CD4-positive, CD25-positive, alpha-beta regulatory T cell (primary cell): ENCODE data around the gene STOML2. TPM values are rescaled to one million over a fixed set of nuclear protein-coding genes. Genes with fewer than 3 reads are reported as not detected.
A peak's percentile ranks its signal among the peaks of the same experiment; 100 is the strongest.

Source experiments
- ATAC-seq, 2 donors: fragments of 150-1000 bp; cut with Tn5 transposase; one replicate each; pipeline ENCODE4 v1.10.0; 2021; ENCODE audit warnings: low read depth in 2 of 2, moderate number of reproducible peaks in 2 of 2, moderate library complexity in 1 of 2
- DNase-seq, 3 donors: peaks; one replicate each; pipeline versions ENCODE4 v3.0.0 to v3.0.0-alpha.2; 2012 to 2022; ENCODE audit warnings: mixed read lengths in 1 of 3
- H3K27ac ChIP-seq: one replicate; pipeline ENCODE4 v1.7.0; 2013; ENCODE audit warnings: mild to moderate bottlenecking, low read length; ENCODE audit not compliant: insufficient read depth, poor library complexity, severe bottlenecking
- H3K27me3 ChIP-seq: one replicate; pipeline ENCODE4 v1.7.0; 2013; ENCODE audit warnings: low read length; ENCODE audit not compliant: control insufficient read depth, insufficient read depth
- H3K36me3 ChIP-seq: one replicate; pipeline ENCODE4 v1.7.0; 2013; ENCODE audit warnings: mild to moderate bottlenecking, low read length, moderate library complexity; ENCODE audit not compliant: control insufficient read depth, insufficient read depth
- H3K4me1 ChIP-seq: 2 replicates; pipeline ENCODE4 v1.7.0; 2013; ENCODE audit warnings: mild to moderate bottlenecking, low read length; ENCODE audit not compliant: insufficient read depth, control insufficient read depth, poor library complexity, severe bottlenecking
- H3K4me3 ChIP-seq: one replicate; pipeline ENCODE4 v1.7.0; 2013; ENCODE audit warnings: low read depth, mild to moderate bottlenecking, low read length, moderate library complexity
- H3K9me3 ChIP-seq, 2 experiments: 1 replicate in 1 of 2; 2 replicates in 1 of 2; pipeline ENCODE4 v1.7.0; 2013; ENCODE audit warnings: low read length in 2 of 2, mild to moderate bottlenecking in 1 of 2, moderate library complexity in 1 of 2; ENCODE audit not compliant: control insufficient read depth in 2 of 2
- H3K27ac Mint-ChIP-seq, 3 donors: one replicate each; pipeline ENCODE4 v1.8.0; 2020 to 2022; ENCODE audit warnings: mild to moderate bottlenecking in 3 of 3, mixed read lengths in 3 of 3, moderate library complexity in 2 of 3
- H3K27me3 Mint-ChIP-seq: one replicate; pipeline ENCODE4 v1.8.0; 2022; ENCODE audit warnings: mild to moderate bottlenecking, mixed read lengths
- H3K36me3 Mint-ChIP-seq: one replicate; pipeline ENCODE4 v1.8.0; 2020; ENCODE audit warnings: mixed read lengths
- H3K4me1 Mint-ChIP-seq, 4 donors: one replicate each; pipeline ENCODE4 v1.8.0; 2020 to 2022; ENCODE audit warnings: mixed read lengths in 4 of 4, mild to moderate bottlenecking in 1 of 4
- H3K4me3 Mint-ChIP-seq, 4 donors: one replicate each; pipeline ENCODE4 v1.8.0; 2020 to 2022; ENCODE audit warnings: mild to moderate bottlenecking in 4 of 4, mixed read lengths in 4 of 4, moderate library complexity in 3 of 4
- H3K9me3 Mint-ChIP-seq, 7 donors: one replicate each; pipeline ENCODE4 v1.8.0; 2020 to 2022; ENCODE audit warnings: mixed read lengths in 7 of 7, mild to moderate bottlenecking in 3 of 7, moderate library complexity in 2 of 7
- polyA plus RNA-seq, 4 donors: library from polyadenylated mRNA; unstranded; fragments of 300-500 nt; fragmentation: Illumina TruSeq; gene quantifications; one replicate each; pipeline ENCODE4 v1.2.3, GENCODE V29; 2021
- total RNA-seq: library from RNA; stranded (reverse); gene quantifications from one replicate; pipeline ENCODE4 v1.2.3, GENCODE V29; 2022

The STOML2 gene
- total and polyA plus RNA-seq, 5 donors from 2014 or later: 35.7 to 107 (median 92.0) TPM

GRCh38 chr9:35069020-35069419 lies 33.9 kb downstream of the STOML2 start:
- Histone ChIP-seq H3K4me3 (peak overlapping the region; percentile 55), H3K36me3 (peaks cover 53% of the 10 kb centered on the region), H3K27ac (no peak overlapping the region), H3K27me3 (no peaks in the 10 kb centered on the region), H3K4me1 (peaks cover 42% of the 10 kb centered on the region), H3K9me3 (no peaks in the 10 kb centered on the region)
- DNase-seq (no peak), ATAC-seq (no peak)
- Mint-ChIP-seq H3K9me3 (no peaks in the 10 kb centered on the region), H3K27ac (peak overlapping the region in 2 of 3 donors; percentile 44 to 61), H3K4me3 (peak overlapping the region; percentile 75 to 98 (median 88)), H3K4me1 (peaks cover 15 to 71% (median 52%) of the 10 kb centered on the region in 4 donors), H3K27me3 (no peaks in the 10 kb centered on the region), H3K36me3 (peaks cover 32% of the 10 kb centered on the region)

GRCh38 chr9:35067056-35067455 lies 35.9 kb downstream of the STOML2 start:
- peak overlapping the region in 1 of 4 donors; percentile 91 for H3K4me3 Mint-ChIP-seq
- ATAC-seq (no peak), DNase-seq (no peak)
- H3K4me1 Mint-ChIP-seq: peaks cover 15 to 60% (median 42%) of the 10 kb centered on the region in 4 donors
- H3K27ac ChIP-seq: no peak overlapping the region
- peak overlapping the region in 1 of 3 donors; percentile 83 for H3K27ac Mint-ChIP-seq
- peaks cover 73% of the 10 kb centered on the region for H3K36me3 ChIP-seq
- H3K27me3 ChIP-seq: no peaks in the 10 kb centered on the region
- H3K9me3 ChIP-seq: no peaks in the 10 kb centered on the region
- H3K4me1 ChIP-seq: peaks cover 34% of the 10 kb centered on the region
- no peaks in the 10 kb centered on the region for H3K9me3 Mint-ChIP-seq
- no peaks in the 10 kb centered on the region for H3K27me3 Mint-ChIP-seq
- peaks cover 50% of the 10 kb centered on the region for H3K36me3 Mint-ChIP-seq
- H3K4me3 ChIP-seq: no peak overlapping the region

GRCh38 chr9:35060548-35061207 lies 42.3 kb downstream of the STOML2 start:
- Mint-ChIP-seq H3K36me3 (peaks cover 66% of the 10 kb centered on the region), H3K27me3 (no peaks in the 10 kb centered on the region), H3K9me3 (no peaks in the 10 kb centered on the region), H3K27ac (no peak overlapping the region), H3K4me1 (peaks cover 0 to 7% (median under 1%) of the 10 kb centered on the region in 4 donors), H3K4me3 (no peak overlapping the region)
- Histone ChIP-seq H3K36me3 (peaks cover 100% of the 10 kb centered on the region), H3K9me3 (no peaks in the 10 kb centered on the region), H3K4me1 (no peaks in the 10 kb centered on the region), H3K27ac (no peak overlapping the region), H3K4me3 (no peak overlapping the region), H3K27me3 (no peaks in the 10 kb centered on the region)
- ATAC-seq: no peak
- DNase-seq: no peak

DNA sequence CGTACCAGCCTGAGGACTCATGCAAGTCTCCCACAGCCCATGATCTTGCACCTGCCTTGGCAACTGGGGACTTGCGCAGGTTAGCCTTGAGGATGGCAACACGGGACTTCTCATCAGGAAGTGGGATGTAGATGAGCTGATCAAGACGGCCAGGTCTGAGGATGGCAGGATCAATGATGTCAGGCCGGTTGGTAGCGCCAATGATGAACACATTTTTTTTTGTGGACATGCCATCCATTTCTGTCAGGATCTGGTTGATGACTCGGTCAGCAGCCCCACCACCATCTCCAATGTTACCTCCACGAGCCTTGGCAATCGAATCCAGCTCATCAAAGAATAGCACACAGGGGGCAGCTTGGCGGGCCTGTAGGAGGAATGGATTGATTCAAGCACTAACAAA lies 43.5 kb downstream of the STOML2 start:
- Histone ChIP-seq H3K4me1 (no peaks in the 10 kb centered on the region), H3K36me3 (peaks cover 94% of the 10 kb centered on the region), H3K27ac (no peak overlapping the region), H3K9me3 (no peaks in the 10 kb centered on the region), H3K27me3 (no peaks in the 10 kb centered on the region), H3K4me3 (no peak overlapping the region)
- Mint-ChIP-seq H3K36me3 (peaks cover 69% of the 10 kb centered on the region), H3K27me3 (no peaks in the 10 kb centered on the region), H3K27ac (no peak overlapping the region), H3K4me3 (no peak overlapping the region), H3K4me1 (peaks cover 0 to 6% (median 1%) of the 10 kb centered on the region in 4 donors), H3K9me3 (no peaks in the 10 kb centered on the region)
- ATAC-seq (no peak), DNase-seq (no peak)

DNA sequence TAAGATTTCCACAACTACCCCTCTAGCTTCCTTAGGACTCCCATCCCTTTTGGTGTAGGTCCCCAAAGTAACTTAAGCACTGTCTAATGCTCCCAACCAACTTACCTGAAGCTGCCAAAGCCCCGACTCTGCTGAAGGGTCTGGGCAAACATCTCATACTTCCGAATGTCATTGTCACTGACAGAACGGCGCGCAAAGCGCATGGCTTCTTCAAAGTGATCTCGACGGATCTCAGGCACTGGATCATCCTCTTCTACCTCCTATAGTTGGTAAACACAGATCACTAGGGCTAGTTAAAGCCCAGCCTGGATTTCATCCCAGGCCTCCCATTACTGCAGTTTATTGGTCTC lies 45.7 kb downstream of the STOML2 start:
- no peak overlapping the region for H3K4me3 ChIP-seq
- H3K9me3 ChIP-seq: no peaks in the 10 kb centered on the region
- H3K36me3 ChIP-seq: peaks cover 81% of the 10 kb centered on the region
- H3K27ac ChIP-seq: no peak overlapping the region
- ATAC-seq (no peak), DNase-seq (no peak)
- H3K27me3 ChIP-seq: no peaks in the 10 kb centered on the region
- no peak overlapping the region for H3K4me3 Mint-ChIP-seq
- H3K27ac Mint-ChIP-seq: peak overlapping the region in 1 of 3 donors; percentile 62
- peaks cover 63% of the 10 kb centered on the region for H3K36me3 Mint-ChIP-seq
- no peaks in the 10 kb centered on the region for H3K4me1 ChIP-seq
- H3K4me1 Mint-ChIP-seq: peaks cover 0 to 6% (median 1%) of the 10 kb centered on the region in 4 donors
- H3K9me3 Mint-ChIP-seq: no peaks in the 10 kb centered on the region
- no peaks in the 10 kb centered on the region for H3K27me3 Mint-ChIP-seq

GRCh38 chr9:35056571-35057270 lies 46.2 kb downstream of the STOML2 start:
- H3K4me1 Mint-ChIP-seq: peaks cover 0 to 6% (median 3%) of the 10 kb centered on the region in 4 donors
- H3K9me3 Mint-ChIP-seq: no peaks in the 10 kb centered on the region
- H3K27me3 ChIP-seq: no peaks in the 10 kb centered on the region
- H3K27ac ChIP-seq: no peak overlapping the region
- peak overlapping the region in 1 of 3 donors; percentile 62 for H3K27ac Mint-ChIP-seq
- no peak for DNase-seq
- H3K27me3 Mint-ChIP-seq: no peaks in the 10 kb centered on the region
- no peak for ATAC-seq
- H3K9me3 ChIP-seq: no peaks in the 10 kb centered on the region
- H3K4me1 ChIP-seq: no peaks in the 10 kb centered on the region
- peaks cover 79% of the 10 kb centered on the region for H3K36me3 ChIP-seq
- peaks cover 60% of the 10 kb centered on the region for H3K36me3 Mint-ChIP-seq
- H3K4me3 Mint-ChIP-seq: no peak overlapping the region
- no peak overlapping the region for H3K4me3 ChIP-seq

DNA sequence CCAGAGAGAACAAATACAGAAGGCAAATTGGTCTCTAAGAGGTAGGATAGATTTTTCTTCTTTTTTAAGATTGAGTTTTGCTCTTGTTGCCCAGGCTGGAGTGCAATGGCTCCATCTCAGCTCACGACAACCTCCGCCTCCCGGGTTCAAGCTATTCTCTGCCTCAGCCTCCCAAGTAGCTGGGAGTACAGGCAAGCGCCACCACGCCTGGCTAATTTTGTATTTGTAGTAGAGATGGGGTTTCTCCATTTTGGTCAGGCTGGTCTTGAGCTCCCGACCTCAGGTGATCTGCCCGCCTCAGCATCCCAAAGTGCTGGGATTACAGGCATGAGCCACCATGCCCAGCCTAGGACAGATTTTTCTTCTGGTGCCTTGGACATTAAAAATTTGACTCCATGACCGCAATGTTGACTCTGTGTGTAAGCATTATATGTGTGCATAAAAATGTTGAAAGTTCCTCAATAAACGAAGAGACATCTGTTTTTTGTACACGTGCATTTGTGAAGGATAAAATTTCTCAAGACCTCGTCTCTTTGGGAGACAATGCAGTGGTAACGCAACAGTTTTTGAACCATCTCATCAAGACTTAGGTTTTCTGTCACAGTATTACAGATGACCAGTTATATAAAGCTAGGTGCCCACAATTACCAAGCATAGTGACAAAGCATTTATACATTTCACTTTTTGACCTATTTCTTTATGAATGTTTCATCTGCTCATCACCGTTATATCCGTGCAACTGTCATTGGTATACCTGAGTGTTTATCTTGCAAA lies 47.9 kb downstream of the STOML2 start:
- no peaks in the 10 kb centered on the region for H3K9me3 ChIP-seq
- H3K4me1 ChIP-seq: no peaks in the 10 kb centered on the region
- Mint-ChIP-seq H3K4me1 (peaks cover 2 to 12% (median 8%) of the 10 kb centered on the region in 4 donors), H3K4me3 (no peak overlapping the region), H3K9me3 (no peaks in the 10 kb centered on the region), H3K27me3 (no peaks in the 10 kb centered on the region), H3K27ac (peak overlapping the region in 1 of 3 donors; percentile 13), H3K36me3 (peaks cover 53% of the 10 kb centered on the region)
- H3K4me3 ChIP-seq: no peak overlapping the region
- no peak for DNase-seq
- ATAC-seq: no peak
- no peak overlapping the region for H3K27ac ChIP-seq
- no peaks in the 10 kb centered on the region for H3K27me3 ChIP-seq
- H3K36me3 ChIP-seq: peaks cover 65% of the 10 kb centered on the region
